HTERT RPE-1 (cell line): ENCODE data around the gene SNUPN.
"Not testable (repeated sequence)": the region's sequence is repeated elsewhere in the genome, so short reads cannot be mapped to it uniquely, and the experiment has no call there.

Experiments used
- in situ Hi-C: fragments of 300-500 bp; cut with MboI; formaldehyde crosslinking; loops from 4 replicates; pipeline ENCODE4 v1.14.3; 2020; ENCODE audit warnings: low sequenced_read_pairs

The SNUPN gene

DNA sequence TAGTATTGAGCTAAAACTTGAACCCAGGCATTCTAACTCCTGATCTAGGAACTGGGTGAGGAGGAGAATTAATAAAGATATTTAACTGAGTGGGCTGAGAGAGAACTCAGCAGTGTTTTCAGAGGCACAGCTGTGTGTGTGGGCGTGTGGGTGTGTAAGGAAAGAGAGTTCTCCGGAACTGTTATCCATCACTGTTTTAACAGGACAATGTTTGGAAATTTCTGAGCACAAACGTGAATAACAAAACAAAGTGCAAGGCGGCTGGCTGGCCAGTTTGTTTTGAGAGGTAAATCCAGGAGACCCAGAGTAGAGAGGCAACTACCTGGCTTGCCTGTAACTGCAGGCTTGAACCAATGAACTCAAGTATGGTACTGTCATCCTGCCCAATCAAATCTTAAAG, 41.4 kb downstream of the SNUPN start:
- in situ Hi-C loops, result no loop called here

DNA sequence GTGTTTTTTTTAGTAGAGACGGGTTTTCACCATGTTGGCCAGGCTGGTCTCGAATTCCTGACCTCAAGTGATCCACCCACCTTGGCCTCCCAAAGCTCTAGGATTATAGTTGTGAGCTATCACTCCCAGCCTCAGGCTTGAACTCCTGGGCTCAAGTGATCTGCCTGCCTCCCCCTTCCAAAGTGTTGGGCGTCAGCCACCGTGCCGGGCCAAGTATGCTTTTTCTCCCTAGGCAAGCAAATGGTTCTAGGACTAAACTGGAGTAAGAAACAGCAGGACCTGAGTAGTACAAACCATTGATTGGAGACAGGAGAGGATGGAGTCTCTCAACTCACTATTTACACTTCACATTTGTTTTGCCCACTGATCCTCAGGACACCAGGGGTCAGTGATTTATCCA, 41.8 kb downstream of the SNUPN start:
- in situ Hi-C loops, result no loop called here

DNA sequence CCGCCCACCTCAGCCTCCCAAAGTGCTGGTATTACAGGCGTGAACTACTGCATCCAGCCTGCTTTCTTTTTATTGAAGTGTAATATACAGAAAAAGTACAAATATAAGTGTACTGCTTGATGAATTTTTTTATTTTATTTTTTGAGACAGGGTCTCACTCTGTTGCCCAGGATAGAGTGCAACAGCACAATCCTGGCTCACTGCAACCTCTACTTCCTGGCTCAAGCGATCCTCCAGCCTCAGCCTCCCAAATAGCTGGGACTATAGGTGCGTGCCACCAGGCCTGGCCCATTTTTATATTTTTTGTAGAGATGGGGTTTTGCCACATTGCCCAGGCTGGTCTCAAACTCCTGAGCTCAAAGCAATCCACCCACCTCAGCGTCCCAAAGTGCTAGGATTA, 42.6 kb downstream of the SNUPN start:
- in situ Hi-C loops, result not testable (repeated sequence)

DNA sequence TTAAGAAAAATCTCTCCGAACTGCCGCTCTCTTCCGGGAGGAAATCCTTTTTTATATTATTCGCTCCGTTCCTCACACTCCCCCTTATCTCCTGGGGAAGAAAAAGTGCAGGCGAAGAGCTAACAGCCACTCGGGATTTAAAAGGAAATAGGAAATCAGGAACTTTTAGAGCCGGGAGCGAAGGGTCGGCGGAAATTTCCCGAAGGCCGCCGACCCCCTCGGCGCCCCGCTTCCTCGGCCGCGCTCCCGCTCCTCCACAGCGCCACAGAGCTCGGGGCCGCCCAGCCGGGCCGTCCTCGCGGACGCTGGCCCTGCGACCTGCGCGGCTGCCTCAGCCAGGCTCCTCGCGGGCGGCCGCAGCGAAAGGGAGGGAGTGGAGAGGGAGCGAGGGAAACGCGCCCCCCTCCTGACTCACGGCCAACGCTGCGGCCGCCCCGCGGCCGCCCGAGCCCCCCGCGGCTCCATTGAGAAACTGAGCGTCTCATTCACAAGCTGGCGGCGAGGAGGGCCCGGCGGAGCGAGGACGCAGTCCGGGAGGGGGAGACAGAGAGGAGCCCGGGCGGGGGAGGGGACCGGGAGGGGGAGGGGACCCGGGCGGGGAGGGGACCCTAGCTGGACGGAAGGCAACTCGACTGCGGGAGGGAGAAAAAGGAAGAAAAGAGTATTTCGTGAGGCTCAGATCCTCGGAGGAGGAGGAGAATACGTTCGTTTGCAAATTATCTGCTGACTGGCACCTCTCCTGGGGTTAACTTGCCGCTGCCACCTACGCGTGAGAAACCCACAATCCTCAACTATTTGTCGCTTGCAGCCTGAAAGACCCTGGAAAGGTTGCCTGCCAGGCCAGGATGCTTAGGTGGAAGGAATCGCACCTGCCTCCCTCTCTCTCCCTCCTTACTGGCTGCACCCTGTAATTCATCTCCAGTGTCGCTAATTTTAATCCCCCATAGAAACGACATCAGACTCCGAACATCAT, 46.3 kb downstream of the SNUPN start, which contains the start of gene PTPN9:
TSS of gene PTPN9 (minus strand) at position 368 of the 973 bp plus-strand sequence. CDS start 539 bp downstream, outside the sequence.
- in situ Hi-C loops, result no loop called here

DNA sequence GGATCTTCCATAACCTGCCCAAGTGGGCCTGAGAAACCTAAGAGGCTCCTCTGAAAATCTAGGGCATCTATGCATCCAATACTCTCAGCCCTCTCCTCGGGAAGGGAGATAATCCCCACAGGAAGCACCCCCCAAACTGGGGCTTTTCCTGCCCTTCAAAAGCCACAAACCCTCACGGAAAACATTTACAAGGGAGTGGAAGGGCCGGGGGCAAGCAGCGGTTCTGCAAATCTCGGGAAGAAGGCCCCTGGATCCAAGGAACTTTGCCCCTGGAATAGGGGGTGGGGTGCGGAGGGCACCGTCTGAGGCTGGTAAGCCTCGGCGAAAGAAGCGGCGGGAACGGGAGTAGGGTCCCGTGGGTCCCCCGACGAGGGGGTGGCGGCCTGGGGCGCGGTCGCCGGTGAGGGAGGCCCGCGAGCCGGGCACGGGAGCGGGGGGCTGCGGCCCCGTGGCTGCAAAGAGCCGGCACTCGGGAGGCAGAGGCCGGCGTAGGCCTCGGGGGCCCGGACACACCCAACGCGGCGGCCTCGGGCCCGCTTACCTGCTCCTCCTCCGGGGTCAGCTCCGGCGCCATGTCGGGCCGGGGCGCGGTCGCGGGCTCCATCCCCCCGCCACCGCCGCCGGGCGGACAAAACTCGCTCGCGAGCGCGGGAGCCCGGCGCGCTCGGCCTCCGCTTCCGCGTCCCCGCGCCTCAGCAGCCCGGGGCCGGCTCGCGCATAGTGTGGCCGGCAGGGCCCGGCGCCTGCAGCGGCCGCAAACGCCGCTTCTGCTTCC, 47.2 kb downstream of the SNUPN start:
- in situ Hi-C loops, result no loop called here

DNA sequence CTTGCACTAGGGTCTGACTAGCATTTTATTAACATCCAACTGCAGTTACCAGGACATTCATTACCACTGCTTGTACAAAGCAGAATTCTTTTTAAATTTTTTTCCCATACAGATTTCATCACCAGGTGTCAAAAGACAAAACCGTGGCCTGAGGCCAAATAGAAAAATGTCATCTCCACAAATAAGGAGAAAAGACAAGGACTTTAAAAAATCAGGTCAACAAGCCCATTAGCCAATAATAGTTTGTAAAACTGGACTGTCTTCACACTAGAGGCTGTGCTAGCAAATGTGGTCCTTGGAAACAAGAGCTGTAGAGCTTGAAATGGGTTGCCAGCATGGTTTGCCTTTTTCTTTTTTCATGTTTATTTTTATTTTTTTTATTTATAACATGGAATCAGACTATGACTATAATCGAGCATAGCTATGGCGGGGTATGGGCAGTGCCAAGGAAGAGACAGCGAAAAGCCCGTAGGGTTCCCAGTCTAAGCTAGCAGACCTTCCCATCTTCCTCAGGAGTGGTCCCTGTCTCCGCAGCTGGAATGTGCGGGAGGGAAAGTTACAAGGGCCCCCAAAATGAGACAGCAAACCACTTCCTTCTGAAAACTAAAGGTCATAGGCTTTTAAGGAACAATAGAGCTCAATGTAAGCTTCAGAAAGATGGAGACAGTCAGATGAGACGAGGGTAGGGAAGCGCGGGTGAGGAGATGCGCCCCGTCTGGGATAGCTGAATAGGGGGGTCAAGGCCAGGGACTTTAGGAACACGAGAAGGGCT, 47.9 kb downstream of the SNUPN start:
- in situ Hi-C loops, result no loop called here

DNA sequence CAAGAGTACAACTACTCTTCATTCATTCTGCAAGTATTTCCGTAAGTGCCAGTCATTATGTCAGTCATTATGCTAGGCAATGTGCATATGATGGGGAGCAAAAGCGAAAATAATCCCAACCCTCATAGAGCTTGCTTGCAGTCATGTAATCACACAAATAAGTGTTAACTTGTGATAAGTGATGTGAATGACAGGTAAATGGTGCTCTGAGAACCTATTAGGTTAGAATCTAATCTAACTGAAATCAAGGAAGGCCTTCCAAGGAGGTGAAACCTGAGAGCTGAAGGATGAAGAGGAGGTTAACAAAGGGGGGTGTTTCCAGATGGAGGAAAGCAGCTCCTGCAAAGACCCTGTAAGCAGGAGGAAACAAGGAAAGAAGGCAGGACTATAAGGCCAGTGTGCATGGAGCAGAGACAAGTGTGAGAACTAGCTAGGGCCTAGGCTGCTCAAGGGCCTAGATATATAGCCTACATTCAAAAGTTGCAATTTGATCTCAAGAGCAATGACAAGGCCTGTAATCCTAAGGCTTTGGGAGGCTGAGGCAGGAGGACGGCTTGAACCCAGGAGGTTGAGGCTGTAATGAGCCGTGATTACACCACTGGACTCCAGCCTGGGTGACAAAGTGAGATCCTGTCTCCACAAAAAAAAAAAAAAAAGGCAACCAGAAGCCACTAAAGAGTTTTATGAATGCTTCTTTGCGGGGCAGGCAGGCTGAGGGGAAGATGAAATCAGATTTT, 51.7 kb downstream of the SNUPN start:
- in situ Hi-C loops, result no loop called here

DNA sequence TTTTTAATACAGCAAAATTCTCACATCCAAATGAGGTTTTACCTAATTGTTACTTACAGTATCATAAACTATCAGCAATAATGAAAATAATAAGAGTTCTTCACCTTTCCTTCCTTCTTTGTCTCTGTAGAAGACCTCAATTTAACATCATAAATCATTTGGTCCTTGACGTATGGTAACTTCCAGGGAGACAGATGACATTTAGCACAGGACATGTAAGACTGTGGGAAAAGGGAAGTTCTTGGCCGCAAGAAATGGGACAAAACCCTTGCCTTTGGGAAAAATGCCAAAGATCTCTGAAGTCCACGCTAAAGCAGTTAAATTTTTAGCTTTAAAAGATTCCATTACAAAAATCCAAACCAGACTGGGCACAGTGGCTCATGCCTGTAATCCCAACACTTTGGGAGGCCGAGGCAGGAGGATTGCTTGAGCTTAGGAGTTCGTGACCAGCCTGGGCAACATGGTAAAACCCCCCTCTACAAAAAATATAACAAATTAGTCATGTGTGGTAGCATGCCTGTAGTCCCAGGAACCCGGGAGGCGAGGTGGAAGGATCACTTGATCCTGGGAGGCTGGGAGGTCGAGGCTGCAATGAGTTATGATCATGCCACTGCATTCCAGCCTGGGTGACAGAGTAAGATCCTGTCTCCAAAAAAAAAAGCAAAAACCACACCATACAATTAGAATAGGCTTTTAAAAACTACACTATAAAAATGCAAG, 55.2 kb downstream of the SNUPN start:
- in situ Hi-C loops, result no loop called here

DNA sequence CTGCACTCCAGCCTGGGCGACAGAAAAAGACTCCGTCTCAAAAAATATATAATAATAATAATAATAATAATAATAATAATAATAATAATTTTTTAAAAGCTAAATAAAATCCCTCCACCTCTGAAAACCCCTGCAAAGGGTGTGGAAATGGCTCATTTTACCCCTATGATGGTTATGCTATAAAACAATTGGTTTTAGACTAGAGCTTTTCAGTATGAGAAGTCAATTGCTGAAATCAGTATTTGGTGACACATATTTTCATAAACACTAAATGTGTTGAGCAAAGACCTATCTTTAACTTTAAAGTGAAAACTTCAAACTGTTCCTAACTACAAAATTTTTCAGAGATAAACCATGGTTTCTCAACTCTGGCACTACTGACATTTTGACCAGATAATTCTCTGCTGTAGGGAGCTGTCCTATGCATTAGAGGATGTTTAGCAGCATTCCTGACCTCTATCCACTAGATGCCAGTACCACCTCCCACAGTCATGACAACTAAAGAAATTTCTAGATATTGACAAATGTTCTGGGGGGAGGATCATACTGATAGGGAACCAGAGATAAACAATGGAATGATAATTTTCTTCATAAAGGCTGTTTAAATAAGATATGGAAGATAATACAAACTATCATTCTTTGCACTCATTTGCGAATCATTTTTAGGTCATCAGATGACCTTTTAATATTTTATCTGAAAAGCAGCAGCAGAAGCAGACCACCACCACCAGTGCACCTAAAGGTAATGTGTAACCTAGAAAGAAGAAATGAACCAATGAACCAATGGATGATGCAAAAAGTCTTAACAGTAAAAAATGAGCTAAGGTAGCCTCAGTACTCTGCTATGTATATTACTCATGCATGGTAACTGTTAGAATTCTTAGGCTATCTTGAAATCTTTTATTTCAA, 60.2 kb downstream of the SNUPN start:
- in situ Hi-C loops, result no loop called here

DNA sequence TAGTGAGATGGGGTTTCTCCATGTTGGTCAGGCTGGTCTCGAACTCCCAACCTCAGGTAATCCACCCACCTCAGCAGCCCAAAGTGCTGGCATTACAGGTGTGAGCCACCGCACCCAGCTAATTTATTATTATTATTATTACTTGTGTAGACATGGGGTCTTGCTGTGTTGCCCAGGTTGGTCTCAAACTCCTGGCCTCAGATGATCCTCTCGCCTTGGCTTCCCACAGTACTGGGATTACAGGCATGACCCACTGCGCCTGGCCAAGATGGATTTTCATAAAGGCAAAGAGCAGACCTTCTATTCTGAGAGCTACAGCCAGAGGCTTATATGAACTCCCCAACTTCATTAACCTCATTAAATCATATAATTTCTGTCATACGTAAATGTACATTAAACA, 63.6 kb downstream of the SNUPN start:
- in situ Hi-C loops, result no loop called here

DNA sequence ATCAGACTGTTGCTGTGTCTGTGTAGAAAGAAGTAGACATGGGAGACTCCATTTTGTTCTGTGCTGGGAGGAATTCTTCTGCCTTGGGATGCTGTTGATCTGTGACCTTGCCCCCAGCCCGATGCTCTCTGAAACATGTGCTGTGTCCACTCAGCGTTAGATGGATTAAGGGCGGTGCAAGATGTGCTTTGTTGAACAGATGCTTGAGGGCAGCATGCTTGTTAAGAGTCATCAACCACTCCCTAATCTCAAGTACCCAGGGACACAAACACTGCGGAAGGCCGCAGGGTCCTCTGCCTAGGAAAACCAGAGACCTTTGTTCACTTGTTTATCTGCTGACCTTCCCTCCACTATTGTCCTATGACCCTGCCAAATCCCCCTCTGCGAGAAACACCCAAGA, 66.2 kb downstream of the SNUPN start:
- in situ Hi-C loops, result not testable (repeated sequence)

DNA sequence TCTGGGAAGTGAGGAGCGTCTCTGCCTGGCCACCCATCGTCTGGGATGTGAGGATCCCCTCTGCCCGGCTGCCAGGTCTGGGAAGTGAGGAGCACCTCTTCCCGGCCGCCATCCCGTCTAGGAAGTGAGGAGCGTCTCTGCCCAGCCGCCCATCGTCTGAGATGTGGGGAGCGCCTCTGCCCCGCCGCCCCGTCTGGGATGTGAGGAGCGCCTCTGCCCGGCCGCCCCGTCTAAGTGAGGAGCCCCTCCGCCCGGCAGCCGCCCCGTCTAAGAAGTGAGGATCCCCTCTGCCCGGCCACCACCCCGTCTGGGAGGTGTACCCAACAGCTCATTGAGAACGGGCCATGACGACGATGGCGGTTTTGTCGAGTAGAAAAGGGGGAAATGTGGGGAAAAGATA, 66.6 kb downstream of the SNUPN start:
- in situ Hi-C loops, result not testable (repeated sequence)

DNA sequence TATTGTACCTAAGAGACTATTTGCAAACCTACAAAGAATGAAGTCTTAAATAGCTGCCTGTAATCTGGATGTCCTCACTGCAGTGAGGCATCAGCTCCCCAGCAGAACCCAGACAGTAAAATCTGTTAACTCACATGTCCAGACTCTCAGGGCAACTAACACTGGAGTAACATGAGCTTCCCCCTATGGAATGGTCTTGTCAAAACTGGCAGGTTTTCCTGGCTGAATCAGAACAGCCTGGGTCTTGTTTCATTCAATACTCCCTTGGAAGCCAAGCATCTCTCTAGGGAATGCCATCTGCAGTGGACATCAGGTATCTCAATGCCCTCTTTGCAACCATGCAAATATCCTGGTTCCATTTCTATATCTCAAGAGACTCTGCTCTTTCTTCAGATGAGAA, 70.8 kb downstream of the SNUPN start:
- in situ Hi-C loops, result no loop called here

DNA sequence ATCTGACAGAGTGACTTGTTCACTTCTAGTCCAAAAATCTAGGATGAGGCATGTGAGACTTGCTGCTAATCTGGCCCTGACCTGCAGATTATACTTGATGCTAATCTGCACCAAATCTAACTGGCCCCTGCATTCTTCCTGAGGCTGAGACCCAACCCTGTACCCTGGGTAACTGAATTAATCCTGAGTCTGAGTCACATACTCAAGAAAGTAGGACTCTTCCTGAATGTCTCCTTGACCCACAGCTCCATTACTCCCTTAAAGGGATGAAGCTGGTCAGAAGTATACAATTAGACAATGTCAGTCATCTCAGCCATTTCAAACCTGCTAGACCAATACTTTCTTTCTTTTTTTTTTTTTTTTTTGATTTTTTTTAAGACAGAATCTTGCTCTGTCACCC, 71.9 kb downstream of the SNUPN start:
- in situ Hi-C loops, result no loop called here

DNA sequence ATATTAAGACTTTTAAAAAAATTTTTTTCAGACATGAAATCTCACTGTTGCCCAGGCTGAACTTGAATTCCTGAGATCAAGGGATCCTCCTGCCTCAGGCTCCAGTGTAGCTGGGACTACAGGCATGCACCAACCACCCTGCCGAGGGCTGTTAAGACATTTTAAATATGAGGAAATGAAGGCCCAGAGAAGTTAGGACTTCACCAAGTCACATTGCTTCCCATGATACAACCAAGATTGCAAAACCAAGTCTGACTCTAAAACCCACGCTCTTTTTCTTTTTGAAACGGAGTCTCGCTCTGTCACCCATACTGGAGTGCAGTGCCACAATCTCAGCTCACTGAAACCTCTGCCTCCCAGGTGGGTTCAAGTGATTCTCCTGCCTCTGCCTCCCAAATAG, 74.4 kb downstream of the SNUPN start:
- in situ Hi-C loops, result no loop called here
